ENCODE results near the gene ZNRF1. TPM values are rescaled to one million over a fixed set of nuclear protein-coding genes. Genes with fewer than 3 reads are reported as not detected.

The ZNRF1 gene
- total RNA-seq, 1 experiment from 2014 or later: 48.2 TPM

DNA sequence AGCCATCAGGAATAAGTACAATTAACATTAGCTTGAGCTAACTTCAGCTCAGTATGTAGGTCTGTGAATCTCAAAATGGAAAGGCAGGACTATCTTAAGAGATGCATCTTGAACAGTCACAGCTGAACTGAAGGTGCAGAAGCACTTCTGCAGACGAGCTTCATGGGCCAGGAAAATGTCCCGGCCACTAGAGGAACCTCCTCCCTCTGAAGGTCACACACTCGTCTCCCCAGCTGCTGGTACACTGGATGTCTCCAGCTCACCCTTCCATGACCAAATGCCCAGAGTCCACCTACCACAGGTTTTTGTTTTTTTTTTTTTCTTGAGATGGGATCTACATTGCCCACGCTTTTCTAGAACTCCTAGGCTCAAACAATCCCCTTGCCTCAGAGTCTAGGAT is 47.1 kb upstream of the ZNRF1 start:
- no peak for TF ChIP-seq EGR1 (IDR thresholded peaks at IDR 0.05; ENCODE audit: low read depth)
- TF ChIP-seq ZBTB33 (IDR thresholded peaks at IDR 0.05; ENCODE audit: extremely low read depth, insufficient replicate concordance, low read length): no peak
- no peak for TF ChIP-seq ELF1 (IDR thresholded peaks at IDR 0.05; ENCODE audit: borderline replicate concordance, low read depth)
- TF ChIP-seq POLR2A (IDR thresholded peaks at IDR 0.05; ENCODE audit: borderline replicate concordance, extremely low read depth, insufficient read depth, insufficient read length): no peak
- TF ChIP-seq SIN3A (IDR thresholded peaks at IDR 0.05; ENCODE audit: low read depth): no peak
- no peak for TF ChIP-seq ZNF274 (IDR thresholded peaks at IDR 0.05; ENCODE audit: low read depth, low read length)
- no peak for TF ChIP-seq JUND (IDR thresholded peaks at IDR 0.05)
- no peak for TF ChIP-seq SP1 (IDR thresholded peaks at IDR 0.05; ENCODE audit: low read depth)
- no peak for TF ChIP-seq SRF (IDR thresholded peaks at IDR 0.05; ENCODE audit: low read depth)
- no TSS peak for BruUV-seq (replicated peaks)
- Histone ChIP-seq H3K9me3 (ENCODE audit: control insufficient read depth in 1 of 2, insufficient read depth in 1 of 2, low read depth in 1 of 2, low read length in 2 of 2) (no peaks in the 10 kb centered on the region), H3K4me2 (ENCODE audit: low read length) (no peak overlapping the region), H4K20me1 (ENCODE audit: insufficient read depth) (no peaks in the 10 kb centered on the region), H3K4me3 (replicated peaks in 1 of 2; ENCODE audit: low read depth in 1 of 2, low read length in 2 of 2) (no peak overlapping the region), H3K4me1 (ENCODE audit: control insufficient read depth in 1 of 2, insufficient read depth in 2 of 2, low read length in 2 of 2) (peaks cover 9 to 17% of the 10 kb centered on the region in 2 experiments; a peak in 3 of 4 replicates), H3K27ac (ENCODE audit: low read depth, low read length) (no peak overlapping the region), H3K9ac (ENCODE audit: low read length) (no peak overlapping the region), H3K27me3 (ENCODE audit: insufficient read depth, low read length) (no peaks in the 10 kb centered on the region), H2AFZ (ENCODE audit: low read depth, low read length, poor library complexity, severe bottlenecking) (no peak overlapping the region), H3K79me2 (ENCODE audit: insufficient read depth, low read length) (no peaks in the 10 kb centered on the region), H3K9me2 (ENCODE audit: insufficient read depth) (no peaks in the 10 kb centered on the region), H3K36me3 (ENCODE audit: control insufficient read depth in 1 of 2, insufficient read depth in 2 of 2, low read length in 2 of 2) (peaks cover 14 to 27% of the 10 kb centered on the region in 2 experiments)
- DNase-seq (ENCODE audit: low read depth, low spot score) (no peak), ATAC-seq (no peak)
- POLR2A ChIA-PET: interaction anchor here (0.7 kb wide), 1 partner anchor 666 kb away, joined by 3 read pairs; no protein-coding TSS in a partner anchor
- CTCF ChIA-PET: no interaction called here
- intact Hi-C loops (cut with micrococcal nuclease): no loop called here
- RAD21 ChIA-PET (ENCODE audit: low non-redundant PET in 1 of 2, low total read pairs in 2 of 2, uncharacterized antibody in 2 of 2, unreplicated experiment in 2 of 2): no interaction called here

DNA sequence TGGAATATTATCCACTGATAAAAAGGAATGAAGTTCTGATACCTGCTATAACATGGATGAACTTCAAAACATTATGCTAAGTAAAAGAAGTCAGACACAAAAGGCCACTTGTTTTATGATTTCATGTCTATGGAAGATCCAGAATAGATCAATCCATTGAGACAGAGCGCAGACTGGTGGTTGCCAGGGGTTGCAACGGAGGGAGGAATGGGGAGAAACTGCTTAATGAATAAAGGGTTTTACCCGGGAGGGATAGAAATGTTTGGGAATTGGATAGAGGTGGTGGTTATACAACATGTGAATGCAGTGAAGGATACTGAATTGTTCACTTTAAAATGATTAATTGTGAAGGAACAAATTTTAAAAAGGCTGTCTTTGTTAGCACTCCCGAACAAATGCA is 44.1 kb upstream of the ZNRF1 start:
- H3K27me3 ChIP-seq (ENCODE audit: insufficient read depth, low read length): no peaks in the 10 kb centered on the region
- POLR2A ChIA-PET: no interaction called here

More for the DNA sequence above, 44.1 kb upstream of the ZNRF1 start:
- TF ChIP-seq, protein P1, sequence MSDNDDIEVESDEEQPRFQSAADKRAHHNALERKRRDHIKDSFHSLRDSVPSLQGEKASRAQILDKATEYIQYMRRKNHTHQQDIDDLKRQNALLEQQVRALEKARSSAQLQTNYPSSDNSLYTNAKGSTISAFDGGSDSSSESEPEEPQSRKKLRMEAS (IDR thresholded peaks at IDR 0.05): no peak
- no peak for TF ChIP-seq CTCF (IDR thresholded peaks at IDR 0.05 in 2 of 3, conservative IDR thresholded peaks at IDR 0.05 in 1 of 3; ENCODE audit: borderline replicate concordance in 1 of 3, insufficient read depth in 1 of 3, low read depth in 2 of 3, low read length in 2 of 3)
- no peak for TF ChIP-seq ZNF274 (IDR thresholded peaks at IDR 0.05; ENCODE audit: low read depth, low read length)
- TF ChIP-seq SP1 (IDR thresholded peaks at IDR 0.05; ENCODE audit: low read depth): no peak
- TF ChIP-seq YY1 (IDR thresholded peaks at IDR 0.05; ENCODE audit: extremely low read depth, insufficient replicate concordance, low read depth, low read length): no peak
- TF ChIP-seq SIN3A (IDR thresholded peaks at IDR 0.05; ENCODE audit: low read depth): no peak
- no peak for TF ChIP-seq ELF1 (IDR thresholded peaks at IDR 0.05; ENCODE audit: borderline replicate concordance, low read depth)
- no peak for TF ChIP-seq RAD21 (IDR thresholded peaks at IDR 0.05; ENCODE audit: low read depth)
- Histone ChIP-seq H2AFZ (ENCODE audit: low read depth, low read length, poor library complexity, severe bottlenecking) (no peak overlapping the region), H3K79me2 (ENCODE audit: insufficient read depth, low read length) (no peaks in the 10 kb centered on the region), H3K9me2 (ENCODE audit: insufficient read depth) (no peaks in the 10 kb centered on the region), H3K4me2 (ENCODE audit: low read length) (no peak overlapping the region), H3K27ac (ENCODE audit: low read depth, low read length) (no peak overlapping the region), H3K4me1 (ENCODE audit: control insufficient read depth in 1 of 2, insufficient read depth in 2 of 2, low read length in 2 of 2) (no peaks in the 10 kb centered on the region), H3K4me3 (replicated peaks in 1 of 2; ENCODE audit: low read depth in 1 of 2, low read length in 2 of 2) (no peak overlapping the region), H3K9ac (ENCODE audit: low read length) (no peak overlapping the region), H3K36me3 (ENCODE audit: control insufficient read depth in 1 of 2, insufficient read depth in 2 of 2, low read length in 2 of 2) (peaks cover 17 to 21% of the 10 kb centered on the region in 2 experiments), H4K20me1 (ENCODE audit: insufficient read depth) (no peaks in the 10 kb centered on the region), H3K9me3 (ENCODE audit: control insufficient read depth in 1 of 2, insufficient read depth in 1 of 2, low read depth in 1 of 2, low read length in 2 of 2) (no peaks in the 10 kb centered on the region)
- ATAC-seq: no peak
- no TSS peak for BruUV-seq (replicated peaks)
- intact Hi-C loops (cut with micrococcal nuclease): no loop called here
- DNase-seq (ENCODE audit: low read depth, low spot score): no peak
- RAD21 ChIA-PET (ENCODE audit: low non-redundant PET in 1 of 2, low total read pairs in 2 of 2, uncharacterized antibody in 2 of 2, unreplicated experiment in 2 of 2): no interaction called here
- CTCF ChIA-PET: no interaction called here
